ENCODE results near the gene GPC6.

DNA sequence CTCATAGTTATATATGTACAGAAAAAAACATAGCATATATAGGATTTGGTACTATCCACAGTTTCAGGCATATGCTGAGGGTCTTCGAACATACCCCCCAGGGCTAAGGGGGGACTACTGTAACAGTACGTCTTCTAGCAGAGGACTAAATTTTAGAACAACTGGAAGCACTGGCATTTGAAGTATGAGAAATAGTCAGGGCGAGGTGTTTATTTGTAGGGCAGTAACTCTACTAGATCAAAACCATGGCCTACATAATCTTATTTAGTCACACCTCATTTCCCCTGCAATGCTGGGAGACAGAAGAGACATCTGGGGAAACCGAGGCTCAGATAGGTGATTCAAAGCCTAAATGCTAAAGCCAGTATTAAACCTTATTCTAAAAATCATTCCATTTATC, 1007.2 kb downstream of the GPC6 start:
- TF ChIP-seq, protein P1, sequence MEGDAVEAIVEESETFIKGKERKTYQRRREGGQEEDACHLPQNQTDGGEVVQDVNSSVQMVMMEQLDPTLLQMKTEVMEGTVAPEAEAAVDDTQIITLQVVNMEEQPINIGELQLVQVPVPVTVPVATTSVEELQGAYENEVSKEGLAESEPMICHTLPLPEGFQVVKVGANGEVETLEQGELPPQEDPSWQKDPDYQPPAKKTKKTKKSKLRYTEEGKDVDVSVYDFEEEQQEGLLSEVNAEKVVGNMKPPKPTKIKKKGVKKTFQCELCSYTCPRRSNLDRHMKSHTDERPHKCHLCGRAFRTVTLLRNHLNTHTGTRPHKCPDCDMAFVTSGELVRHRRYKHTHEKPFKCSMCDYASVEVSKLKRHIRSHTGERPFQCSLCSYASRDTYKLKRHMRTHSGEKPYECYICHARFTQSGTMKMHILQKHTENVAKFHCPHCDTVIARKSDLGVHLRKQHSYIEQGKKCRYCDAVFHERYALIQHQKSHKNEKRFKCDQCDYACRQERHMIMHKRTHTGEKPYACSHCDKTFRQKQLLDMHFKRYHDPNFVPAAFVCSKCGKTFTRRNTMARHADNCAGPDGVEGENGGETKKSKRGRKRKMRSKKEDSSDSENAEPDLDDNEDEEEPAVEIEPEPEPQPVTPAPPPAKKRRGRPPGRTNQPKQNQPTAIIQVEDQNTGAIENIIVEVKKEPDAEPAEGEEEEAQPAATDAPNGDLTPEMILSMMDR (IDR thresholded peaks at IDR 0.05; ENCODE audit: low read depth, low read length), result no peak
- no peak for TF ChIP-seq EZH2phosphoT487 (IDR thresholded peaks at IDR 0.05; ENCODE audit: low read depth)
